GM21723 (cell line): ENCODE results near the gene ABI1.

Source experiments
- ATAC-seq: cut with Tn5 transposase; IDR thresholded peaks from one replicate; pipeline ENCODE4 v1.9.1; 2021; ENCODE audit warnings: mild to moderate bottlenecking, moderate library complexity; ENCODE audit not compliant: unreplicated experiment

Gene ABI1

GRCh38 chr10:26721561-26721960, 139.2 kb downstream of the ABI1 start:
- no peak for ATAC-seq

DNA sequence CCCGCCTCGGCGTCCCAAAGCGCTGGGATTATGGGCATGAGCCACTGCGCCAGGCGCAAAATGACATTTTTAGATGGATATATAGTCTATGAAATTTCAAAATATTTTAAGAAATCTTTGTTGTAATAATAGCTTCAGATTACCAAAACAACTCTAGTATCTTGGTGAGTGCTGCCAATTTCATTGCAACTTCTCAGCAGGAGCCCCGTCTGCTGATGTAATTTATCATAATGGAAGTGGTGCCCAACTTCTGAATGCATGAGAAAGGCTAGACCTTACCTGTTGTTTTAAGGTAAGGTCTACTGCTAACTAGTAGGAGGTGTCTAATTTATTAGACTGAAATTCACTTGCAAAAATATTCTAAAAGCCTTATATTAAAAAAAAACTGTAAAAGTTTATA, 143.3 kb downstream of the ABI1 start:
- ATAC-seq, result no peak

DNA sequence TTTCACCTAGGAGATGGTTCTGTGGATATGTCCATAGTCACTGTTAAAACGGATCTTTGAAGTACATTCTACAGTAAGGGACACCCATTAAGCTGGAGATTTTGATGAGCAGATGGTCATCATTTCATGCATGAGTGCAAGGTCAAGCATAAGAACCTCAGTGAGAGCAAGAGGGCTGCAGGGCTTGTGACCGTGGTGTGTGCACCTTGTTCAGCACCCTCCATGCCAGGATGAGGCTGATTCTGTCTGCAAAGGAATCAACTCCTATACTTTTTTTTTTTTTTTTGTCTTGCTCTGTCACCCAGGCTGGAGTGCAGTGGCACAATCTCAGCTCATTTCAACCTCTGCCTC, 145.6 kb downstream of the ABI1 start:
- no peak for ATAC-seq

GRCh38 chr10:26714415-26715136, 146.2 kb downstream of the ABI1 start:
- no peak for ATAC-seq

DNA sequence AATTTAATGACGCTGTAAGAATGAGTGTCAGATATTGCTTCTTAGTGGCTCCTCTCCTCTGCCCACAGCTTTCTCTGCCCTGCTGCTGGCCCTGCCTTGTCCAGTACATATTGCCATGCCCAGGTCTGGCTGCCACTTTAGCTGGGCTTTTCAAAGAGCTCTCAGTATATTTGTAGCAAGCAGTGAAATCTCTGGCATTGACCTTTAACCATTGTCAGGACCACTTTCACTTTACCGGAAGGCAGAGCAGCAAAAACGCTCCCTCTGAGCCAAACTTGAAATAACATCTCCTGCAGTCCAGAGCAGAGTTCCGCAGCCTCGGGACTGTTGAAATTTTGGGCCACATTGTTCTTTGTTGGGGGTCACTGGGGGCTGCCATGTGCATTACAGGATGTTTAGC, 149.4 kb downstream of the ABI1 start:
- ATAC-seq, result no peak

- ATAC-seq, result no peak
These were observed 153.8 kb downstream of the ABI1 start for GRCh38 chr10:26706936-26707335.

- no peak for ATAC-seq
These were observed 154.6 kb downstream of the ABI1 start for GRCh38 chr10:26706206-26706605.

DNA sequence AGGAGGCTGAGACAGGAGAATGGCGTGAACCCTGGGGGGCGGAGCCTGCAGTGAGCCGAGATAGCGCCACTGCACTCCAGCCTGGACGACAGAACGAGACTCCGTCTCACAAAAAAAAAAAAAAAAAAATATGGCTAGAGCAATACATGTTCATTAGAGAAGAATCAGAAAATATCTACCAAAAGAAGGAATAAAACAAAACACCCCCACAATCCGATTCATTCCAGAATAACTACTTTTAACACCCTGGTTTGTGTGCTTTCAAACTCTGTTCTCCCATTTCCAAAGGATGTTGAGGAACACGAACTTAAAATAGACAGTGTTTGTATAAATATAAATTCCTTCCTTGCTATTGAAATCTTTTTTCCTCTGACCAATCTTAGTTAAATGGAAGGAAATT, 156.8 kb downstream of the ABI1 start:
- ATAC-seq, result no peak

- no peak for ATAC-seq
These were observed 157.7 kb downstream of the ABI1 start for GRCh38 chr10:26703096-26703495.

DNA sequence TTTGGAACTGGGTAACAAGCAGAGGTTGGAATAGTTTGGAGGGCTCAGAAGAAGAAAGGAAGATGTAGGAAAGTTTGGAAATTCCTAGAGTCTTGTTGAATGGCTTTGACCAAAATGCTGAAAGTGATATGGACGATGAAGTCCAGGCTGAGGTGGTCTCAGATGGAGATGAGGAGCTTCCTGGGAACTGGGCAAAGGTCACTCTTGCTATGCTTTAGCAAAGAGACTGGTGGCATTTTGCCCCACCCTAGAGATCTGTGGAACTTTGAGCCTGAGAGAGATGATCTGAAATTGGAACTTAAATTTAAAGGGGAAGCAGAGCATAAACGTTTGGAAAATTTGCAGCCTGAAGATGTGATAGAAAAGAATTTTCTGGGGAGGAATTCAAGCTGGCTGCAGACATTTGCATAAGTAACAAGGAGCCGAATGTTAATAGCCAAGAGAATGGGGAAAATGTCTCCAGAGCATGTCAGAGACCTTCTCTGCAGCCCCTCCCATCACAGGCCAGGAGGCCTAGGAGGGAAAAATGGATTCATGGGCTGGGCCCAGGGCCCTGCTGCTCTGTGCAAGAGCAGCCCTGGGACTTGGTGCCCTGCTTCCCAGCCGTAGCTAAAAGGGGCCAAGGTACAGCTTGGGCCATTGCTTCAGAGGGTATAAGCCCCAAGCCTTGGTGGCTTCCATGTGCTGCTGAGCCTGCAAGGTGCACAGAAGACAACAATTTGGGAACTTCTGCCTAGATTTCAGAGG, 159.7 kb downstream of the ABI1 start:
- ATAC-seq, result no peak

GRCh38 chr10:26699631-26700030, 161.1 kb downstream of the ABI1 start:
- ATAC-seq, result no peak

DNA sequence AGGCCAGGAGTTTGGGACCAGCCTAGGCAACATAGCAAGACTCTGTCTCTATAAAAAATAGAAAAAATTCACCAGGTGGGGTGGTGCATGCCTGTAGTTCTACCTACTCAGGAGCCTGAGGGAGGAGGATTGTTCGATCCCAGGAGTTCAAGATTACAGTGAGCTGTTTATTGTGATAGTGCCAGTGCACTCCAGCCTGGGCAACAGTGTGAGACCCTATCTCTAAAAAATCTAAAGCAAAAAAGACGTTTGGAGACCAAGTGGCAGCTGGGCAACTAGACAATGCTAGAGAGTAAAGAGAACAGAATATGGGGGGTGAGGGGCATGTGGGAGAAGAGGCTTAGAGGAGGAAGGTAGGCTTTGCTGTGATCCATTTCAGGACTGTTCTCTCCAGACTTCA, 161.8 kb downstream of the ABI1 start:
- ATAC-seq, result no peak

DNA sequence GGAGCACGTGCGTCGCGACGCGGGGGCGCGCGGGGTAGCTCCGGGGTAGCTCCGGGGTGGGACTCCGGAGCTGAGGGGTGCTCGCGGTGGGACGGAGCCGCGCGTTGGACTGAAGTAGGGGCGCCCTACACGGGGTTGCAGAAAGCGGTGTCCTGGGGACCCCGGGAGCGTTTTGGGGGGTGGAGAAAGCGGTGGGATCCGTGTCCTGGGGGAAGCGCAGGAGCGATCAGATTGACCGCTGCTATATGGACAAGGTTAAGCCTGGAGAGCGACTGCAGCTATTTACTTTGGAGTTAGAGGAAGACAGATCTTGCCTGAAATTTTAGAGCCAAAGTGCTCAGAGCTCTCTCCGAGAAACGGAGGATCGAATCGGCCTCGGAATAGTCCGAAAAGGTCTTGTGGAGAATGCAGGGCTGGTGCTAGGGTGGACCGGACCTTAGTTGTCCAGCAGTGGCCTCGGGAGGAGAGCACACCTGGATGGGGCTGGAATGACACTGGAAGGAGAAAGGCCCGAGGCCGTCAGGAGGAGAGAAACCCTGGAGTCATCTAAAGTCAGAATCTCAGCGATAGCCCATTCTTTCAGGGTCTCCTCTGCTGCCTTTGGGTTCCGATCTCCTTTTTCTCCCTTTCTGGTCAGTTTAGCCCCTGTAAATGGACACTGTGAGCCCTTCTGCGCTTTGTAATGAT, 162.7 kb downstream of the ABI1 start:
- ATAC-seq, result no peak

DNA sequence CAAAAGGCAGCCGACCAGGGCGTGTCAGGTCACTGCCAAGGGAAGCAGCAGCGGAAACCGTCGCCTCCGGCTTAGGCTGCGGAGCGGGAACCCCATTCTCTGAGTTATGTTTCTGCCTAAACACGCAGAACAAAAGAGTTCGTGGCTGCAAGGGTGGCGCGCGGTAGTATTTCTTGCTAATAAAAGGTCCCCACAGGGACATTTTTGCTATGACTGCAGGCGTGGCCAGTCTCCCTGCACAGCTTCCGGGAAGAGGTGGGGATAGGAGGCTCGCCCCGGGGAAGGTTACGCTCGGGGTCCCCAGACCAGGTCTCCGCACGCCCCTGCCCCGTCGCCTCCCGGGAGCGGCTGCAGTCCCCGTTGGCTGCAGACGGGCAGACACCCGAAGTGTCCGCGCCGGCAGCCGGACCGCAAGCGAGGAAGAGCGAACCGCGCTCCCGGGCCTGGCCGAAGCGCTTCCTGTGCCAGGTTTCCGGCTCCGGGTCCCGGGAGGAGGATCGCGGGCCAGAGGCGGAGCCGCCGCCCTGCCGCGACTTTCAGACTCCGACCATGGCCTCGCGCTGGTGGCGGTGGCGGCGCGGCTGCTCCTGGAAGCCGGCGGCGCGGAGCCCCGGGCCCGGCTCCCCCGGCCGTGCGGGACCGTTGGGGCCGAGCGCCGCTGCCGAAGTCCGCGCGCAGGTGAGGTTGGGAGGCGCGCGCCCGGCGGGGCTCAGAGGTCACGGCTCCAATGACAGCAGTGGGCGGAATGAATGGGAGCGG, 163.4 kb downstream of the ABI1 start, which contains the start of gene PDSS1:
Gene PDSS1 (plus strand): TSS at position 539 of the 759 bp plus-strand sequence. CDS start 11 bp downstream, at position 550.
- peak; percentile 89 for ATAC-seq

GRCh38 chr10:26696786-26697162, 164.0 kb downstream of the ABI1 start:
- ATAC-seq, result peak; percentile 9
